Left kidney (tissue), 2 donors: ENCODE data around the gene OGFOD1. TPM values are rescaled to one million over a fixed set of nuclear protein-coding genes. Genes with fewer than 3 reads are reported as not detected.
"Not testable (repeated sequence)": the region's sequence is repeated elsewhere in the genome, so short reads cannot be mapped to it uniquely, and the experiment has no call there.

Experiments used
- DNase-seq: peaks from one replicate; pipeline ENCODE4 v3.0.0-alpha.2; 2013
- polyA plus RNA-seq: library from polyadenylated mRNA; unstranded; fragments of 120-200 nt; gene quantifications from one replicate; pipeline ENCODE4 v1.2.1, GENCODE V29; 2013; ENCODE audit not compliant: insufficient read length

OGFOD1 gene
- polyA plus RNA-seq, 1 donor: 42.2 TPM

DNA sequence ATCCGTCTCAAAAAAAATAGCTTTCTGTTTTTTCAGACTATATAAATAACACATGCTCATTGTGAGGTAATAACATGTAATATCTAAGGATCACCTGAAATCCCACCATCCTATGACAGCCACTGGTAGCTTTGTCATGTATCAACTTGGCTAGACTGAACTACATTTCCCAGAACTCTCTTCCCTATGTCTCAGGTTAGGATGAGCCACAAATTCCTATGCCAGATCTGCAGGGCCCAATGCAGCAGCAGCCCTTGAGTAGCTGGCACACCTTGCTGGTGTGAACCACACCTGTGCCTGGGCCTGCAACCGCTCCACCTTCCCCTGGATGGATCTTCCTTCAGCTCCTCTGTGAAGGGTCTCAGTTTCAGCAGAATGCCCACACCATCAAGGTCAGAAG lies 28.1 kb downstream of the OGFOD1 start:
- DNase-seq: no peak

DNA sequence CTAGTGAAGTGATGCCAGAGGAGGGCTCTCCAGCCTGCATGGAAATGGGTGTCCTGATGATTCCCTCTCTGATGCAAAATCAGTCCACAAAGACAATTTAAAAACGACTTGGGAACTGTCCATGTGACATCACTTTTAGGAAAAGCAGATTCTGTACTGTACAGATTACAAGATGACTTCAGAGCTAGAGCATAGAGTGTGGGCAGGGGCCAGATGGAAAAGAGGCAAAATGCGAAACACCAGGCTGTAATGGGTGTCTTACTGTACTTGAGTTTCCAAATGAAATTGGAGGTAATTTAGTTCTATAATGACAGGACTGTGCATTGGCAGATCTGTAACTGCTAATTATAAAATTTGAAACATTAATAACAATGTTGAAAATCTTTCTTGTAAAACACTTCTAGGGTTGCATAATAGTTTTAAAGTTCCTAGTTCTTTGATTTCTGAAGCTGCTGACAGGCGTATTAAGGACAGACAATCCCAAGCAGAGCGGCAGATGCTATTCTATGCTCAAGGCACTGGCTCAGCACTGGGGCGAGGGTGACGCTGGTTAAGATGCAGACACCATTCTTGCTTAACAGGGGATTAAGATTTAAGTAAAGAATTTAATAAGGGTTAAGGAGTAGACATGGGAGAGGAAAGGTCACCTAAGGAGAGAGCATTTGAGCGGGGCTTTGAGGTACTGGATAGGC lies 29.6 kb downstream of the OGFOD1 start:
- DNase-seq: no peak

DNA sequence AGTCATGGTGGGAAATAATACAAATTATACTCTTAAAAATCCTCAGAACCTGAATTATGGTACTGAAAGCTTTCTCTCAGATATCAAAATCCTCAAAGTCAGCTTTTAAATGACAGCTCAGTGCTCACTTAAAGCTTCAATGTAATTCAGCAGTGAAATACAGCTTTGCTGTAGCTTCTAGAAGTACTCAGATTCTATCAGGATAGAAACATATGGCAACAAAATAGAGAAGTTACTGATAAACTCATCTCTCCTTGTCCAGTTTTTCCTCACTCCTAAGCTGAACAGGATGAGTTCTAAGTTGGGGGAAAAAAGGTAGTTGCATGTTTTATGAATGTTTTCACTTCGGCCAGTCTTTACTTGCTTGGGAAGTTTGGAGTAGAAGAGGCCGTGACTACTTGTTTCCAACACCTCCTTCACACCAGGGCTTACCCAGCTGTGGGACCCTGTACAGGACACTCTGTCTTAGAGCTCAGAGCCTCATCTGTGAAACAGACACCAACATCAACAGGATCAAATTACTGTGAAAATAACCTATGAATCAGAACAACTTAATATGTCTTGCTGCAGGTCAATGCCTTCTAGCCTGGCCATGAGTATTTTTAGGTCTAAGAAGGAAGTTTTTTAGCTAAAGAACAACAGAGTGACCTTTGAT lies 30.2 kb downstream of the OGFOD1 start:
- peak; percentile 76 for DNase-seq

DNA sequence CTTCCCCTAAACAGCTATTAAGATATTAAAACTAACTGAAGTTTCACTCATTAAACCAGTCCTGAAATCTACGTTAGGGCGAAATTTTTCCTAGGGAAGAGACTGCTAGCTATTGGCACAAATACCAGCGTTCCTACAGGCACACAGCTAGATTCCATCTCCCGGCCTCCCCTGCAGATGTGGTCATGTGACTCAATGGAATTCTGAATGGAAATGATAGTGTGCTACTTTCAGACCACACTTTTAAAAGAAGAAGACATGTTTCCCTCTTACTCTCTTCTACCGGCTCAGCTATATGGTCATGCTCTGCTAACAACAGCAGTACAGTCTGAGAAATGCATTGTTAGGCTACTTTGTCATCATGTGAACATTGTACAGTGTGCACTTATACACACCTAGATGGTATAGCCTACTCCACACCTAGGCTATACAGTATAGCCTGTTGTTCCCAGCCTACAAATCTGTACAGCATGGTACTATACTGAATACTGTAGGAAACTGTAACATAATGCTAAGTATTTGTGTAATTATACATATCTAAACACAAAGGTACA lies 31.4 kb downstream of the OGFOD1 start:
- no peak for DNase-seq

DNA sequence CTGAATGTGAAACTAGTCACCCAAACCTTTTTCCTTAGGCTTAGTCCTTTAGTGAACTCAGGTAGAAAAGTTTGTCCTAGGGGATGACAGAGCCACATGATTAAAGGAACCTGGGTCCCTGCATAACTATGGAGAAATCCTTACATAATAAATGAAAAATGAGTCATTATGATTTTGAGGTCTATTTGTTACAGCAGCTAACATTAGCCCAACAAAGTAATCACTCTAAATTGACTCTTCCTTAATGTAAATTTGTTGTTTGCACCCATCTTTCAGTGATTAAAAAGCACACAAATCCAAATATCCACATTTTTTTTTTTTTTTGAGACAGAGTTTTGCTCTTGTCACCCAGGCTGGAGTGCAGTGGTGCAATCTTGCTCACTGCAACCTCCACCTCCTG lies 32.0 kb downstream of the OGFOD1 start:
- DNase-seq: no peak

DNA sequence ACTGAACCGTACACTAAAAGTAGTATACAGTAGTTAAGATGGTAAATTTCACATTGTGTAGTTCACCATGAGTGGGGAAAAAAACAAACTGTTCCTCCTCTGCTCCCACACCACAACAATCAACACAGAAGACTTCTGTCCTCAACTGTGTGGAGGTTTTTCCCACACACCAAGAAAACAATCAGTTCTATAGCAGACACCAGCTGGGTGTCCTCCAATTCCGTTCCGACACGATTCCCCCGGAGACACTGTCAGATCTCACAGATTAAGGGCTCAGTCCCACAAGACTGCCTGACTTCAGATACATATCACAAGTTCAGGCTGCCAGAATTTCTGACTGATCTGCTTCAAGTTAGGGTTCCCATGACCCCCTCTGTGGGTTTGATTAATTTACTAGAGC lies 36.7 kb downstream of the OGFOD1 start:
- DNase-seq: no peak

DNA sequence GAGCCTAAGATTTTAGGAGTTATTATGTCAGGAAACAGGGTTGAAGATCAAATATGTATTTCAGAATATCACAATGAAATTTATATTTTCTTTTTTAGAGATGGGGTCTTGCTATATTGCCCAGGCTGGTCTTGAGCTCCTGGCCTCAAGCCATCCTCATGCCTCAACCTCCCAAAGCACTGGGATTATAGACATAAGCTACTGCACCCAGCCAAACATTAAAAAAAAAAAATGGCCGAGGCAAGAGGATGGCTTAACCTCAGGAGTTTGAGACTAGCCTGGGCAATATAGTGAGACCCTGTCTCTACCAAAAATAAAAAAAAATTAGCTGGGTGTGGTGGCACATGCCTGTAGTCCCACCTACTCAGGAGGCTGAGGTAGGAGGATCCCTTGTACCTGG lies 37.5 kb downstream of the OGFOD1 start:
- DNase-seq: not testable (repeated sequence)

DNA sequence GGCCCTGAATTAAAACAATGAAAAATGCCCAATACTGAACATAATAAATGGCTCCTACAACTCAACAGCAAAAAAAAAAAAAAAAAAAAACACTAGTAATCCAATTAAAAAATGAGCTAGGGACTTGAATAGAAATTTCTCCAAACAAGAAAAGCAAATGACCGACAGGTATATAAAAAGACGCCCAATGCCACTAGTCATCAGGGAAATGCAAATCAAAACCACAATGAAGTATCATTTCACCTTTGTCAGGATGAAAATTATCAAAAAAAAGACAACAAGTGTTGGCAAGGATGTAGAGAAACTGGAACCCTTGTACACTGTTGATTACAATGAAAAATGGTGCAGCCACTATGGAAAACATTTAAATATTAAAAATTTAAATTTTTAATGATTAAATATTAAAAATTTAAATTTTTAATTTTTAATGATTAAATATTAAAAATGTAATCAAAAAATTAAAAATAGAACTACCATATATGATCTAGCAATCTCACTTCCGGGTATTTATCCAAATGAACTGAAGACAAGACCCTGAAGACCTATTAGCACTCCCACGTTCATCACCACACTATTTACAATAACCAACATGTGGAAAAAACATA lies 40.4 kb downstream of the OGFOD1 start:
- DNase-seq: no peak

DNA sequence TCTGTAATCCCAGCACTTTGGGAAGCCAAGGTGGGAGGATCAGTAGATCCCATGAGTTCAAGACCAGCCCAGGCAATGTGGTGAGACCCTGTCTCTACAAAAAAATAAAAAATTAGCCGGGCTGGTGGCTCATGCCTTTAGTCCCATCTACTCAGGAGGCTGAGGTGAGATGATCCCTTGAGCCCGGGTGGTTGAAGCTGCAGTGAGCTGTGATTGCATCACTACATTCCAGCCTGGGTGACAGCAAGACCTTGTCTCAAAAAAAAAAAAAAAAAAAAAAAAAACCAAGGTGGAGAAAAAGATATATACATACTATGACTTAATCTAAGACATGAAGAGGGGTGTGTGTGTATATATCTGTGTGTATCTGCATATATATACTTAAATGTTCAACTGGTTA lies 41.8 kb downstream of the OGFOD1 start:
- DNase-seq: no peak

DNA sequence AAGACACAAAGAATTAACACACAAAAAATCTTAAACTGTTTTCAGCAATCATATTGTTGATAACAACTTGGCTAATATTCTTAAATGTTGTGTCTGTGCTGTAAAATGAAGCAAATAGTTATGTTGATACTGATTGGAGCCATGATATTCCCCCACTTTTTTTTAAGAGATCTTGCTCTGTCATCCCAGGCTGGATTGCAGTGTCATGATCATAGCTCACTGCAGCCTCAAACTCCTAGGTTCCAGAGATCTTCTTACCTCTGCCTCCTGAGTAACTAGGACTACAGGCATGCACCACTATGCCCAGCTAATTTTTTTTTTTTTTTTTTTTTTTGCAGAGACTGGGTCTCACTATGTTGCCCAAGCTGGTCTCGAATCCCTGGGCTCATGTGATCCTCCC lies 42.5 kb downstream of the OGFOD1 start:
- DNase-seq: no peak

DNA sequence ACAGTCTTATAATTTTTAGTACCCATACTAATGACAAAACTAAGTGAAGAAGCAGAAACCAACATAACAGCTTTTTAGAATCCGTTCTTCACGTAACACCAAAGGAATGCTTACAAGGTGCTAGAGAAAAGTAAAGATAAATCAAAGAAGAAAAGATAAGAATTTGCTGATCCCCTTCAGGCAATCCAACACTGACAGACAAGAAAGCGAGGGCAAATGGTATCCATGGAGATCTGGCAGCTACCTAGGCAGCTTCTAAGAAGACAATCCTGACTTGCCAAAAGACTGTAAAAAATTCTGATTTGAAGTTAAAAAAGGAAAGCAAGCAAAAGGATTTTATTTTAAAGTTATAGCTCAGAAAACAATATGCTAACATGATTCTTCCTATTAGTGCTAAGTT lies 53.8 kb downstream of the OGFOD1 start:
- no peak for DNase-seq

DNA sequence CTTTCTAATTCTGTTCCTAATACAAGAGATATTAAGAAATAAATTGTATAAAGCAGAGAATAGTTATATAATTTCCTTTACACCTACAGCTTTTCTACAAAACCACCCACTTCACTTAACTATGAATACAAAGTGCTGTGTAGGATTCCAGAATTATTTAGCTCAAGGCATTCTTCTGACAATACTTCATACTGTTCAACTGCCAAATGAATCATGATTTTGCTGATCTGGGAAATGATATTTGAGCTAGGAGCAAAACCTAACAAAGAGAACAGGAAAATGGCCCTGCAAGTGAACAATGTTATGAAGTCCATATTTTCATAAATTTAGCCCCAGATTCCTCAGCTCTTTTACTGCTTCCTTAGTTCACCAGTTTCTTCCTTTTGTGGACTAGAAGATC lies 55.6 kb downstream of the OGFOD1 start:
- DNase-seq: no peak

DNA sequence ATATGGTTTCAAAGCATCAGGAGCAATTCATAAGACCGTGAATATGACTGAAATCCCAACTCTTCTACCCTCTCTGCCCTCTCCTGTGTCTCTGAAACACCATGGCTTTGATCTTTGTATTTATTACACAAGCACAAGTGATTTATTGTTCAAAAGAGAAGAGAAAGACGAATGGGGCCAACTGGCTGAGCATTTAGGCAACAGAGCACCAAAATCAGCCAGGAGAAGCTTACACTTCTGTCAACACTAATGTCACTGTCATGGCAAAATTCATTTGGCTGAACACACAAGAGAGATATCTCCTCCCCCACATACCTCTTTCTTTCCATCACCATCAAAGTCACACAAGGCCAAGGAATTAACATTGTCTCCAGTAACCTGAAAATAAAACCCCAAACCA lies 59.2 kb downstream of the OGFOD1 start:
- no peak for DNase-seq

DNA sequence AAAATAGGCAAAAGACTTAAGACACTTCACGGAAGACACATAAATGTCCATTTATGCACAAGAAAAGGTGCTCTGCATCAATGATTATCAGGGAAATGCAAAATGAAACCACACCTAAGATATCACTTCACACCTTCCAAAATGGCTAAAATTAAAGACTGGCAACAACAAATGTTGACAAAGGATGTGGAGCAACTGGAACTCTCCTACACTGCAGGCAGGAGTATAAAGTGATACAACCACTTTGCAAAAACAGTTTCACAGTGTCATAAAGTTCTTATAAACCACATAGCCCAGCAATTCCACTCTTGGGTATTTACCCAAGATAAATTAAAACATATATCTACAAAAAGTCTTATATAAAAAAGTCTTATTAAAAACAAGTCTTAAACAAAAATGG lies 60.7 kb downstream of the OGFOD1 start:
- DNase-seq: no peak

DNA sequence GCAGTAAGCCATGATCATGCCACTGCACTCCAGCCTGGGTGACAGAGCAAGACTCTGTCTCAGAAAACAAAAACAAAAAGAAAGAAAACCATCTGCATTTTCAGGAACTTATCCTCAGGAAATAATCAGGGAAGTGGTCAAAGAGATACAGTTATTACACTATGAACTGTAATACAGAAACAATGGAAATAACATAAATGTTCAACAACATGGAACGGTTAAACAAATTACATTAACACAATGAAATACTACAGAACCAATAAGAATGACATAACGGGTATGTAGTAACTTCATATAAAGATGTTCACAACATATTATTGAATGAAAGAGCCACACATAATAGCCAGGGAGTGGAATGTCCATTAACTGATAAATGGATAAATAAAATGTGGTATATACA lies 61.7 kb downstream of the OGFOD1 start:
- no peak for DNase-seq

DNA sequence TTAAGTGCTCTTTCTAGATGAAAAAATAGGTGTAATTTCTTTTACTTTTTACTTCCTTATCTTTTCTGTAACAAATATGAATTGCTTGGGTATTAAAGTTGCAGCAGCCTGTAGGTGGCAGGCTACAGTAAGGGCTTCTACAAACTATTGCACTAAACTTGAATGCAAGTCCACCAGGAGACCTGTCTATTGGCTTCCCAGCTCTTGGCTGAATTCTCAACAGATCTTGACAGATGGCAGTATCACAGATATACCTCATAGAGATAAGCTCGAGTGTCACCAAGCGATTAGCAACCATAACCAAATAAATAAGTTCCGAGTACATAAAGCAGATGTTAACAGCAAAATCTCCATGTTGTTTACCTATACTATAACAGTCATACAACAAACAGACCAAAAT lies 62.6 kb downstream of the OGFOD1 start:
- DNase-seq: peak; percentile 22

DNA sequence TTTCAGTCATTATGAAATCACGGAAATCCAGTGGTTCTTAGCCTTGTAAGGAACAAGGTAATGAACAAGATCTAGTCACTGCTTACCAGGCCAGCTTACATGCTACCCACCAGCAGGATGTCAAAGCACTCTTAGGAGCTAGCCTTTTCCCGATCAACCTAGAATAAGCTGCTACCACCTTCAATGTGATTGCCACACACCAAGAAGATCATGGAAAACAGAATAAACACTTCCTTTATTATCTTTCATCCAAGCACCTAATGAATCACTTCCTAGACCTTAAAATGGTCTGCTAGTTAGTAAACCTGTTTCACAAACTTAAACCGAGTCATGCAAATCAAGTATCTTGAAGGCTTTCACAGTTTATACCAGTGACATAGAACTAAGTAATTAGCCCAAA lies 63.5 kb downstream of the OGFOD1 start:
- DNase-seq: no peak

DNA sequence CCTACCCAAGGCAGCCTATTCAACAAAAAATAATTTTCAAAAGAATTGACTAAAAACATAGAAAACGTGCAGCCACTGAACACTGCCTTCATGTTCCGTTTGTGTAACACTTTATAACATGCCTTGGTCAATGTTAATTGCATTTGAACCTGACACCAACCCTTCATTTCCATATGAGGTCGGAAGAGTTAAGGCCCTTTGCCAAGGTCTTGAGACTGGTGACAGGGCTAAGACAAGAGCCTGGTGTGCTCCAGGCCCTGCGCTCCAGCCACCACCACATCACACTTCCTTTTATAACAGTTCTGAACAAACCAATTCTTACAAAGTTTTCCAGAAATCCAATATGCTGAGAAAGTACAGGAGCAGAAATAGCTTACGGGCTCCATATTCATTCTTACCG lies 64.3 kb downstream of the OGFOD1 start:
- DNase-seq: no peak

DNA sequence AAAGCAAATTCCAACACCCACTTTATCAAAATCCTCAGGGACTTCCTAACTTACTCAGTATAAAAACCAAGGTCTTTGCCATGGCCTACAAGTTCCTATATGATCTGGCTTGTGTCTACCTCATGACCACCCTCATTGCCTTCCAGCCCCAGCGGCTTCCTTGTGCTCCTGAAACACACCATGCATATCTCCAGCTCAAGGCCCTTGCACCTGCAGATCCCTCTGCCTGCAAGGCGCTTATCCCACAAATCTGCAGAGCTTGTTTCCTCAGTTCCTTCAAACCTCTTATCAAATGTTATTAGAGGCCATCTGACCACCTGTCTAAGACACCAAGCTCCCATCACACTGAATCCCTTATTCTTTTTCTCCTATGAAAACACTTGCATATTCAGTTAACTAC lies 65.9 kb downstream of the OGFOD1 start:
- no peak for DNase-seq

DNA sequence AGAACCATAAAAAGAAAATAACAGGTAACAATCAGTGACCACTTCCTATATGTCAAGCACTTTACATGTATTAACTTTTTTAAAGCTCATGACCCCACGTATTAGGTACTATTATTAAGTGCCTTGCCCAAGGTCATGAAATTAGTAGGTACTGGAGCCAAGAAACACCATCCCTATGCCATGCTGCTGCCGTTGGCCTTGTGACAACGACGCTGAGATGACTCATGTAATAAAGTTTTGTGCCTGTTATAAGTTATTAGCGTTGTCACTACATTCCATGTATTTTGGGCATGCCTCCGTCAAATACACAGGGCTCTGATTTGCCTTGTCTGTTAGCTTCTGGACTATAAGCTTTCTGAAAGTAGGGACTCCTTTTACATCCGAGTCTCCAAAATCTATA lies 67.1 kb downstream of the OGFOD1 start:
- DNase-seq: no peak

DNA sequence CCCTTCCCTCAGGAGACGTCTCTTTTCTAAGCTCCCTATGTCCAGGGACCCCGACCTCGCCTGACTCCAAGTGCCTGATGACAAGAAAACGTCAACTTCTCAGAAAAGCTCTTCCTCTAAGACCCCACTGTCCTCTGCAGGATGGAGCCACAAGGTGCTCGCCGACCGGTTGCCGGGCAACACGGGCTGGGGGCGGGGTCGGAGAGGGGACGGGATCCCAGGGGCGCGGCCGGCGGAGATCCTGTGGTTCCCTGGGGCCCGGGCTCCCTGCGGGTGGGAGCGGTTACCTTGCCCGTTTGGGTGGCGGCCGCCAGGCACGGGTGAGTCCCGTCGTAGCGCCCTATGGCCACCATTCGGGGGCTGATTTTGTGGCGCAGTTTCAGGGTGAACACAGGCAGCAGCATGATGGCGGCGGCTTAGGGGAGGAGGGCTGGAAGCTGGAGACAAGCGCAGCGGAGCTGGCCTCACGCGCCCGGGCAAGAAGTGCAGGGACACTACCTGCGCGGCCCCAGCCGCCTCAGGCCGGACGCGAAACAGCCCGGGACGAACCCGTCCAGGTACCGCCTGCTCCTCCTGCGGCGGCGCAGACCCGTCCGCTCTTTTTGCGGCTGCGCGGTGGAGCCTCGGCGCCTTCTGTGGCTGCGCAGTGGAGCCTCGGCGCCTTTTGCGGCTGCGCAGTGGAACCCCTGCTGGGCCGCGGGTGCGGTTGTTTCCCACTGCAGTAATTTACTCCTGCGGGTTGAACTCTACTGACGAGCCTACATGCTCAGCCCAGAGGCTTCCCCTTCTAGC lies 68.3 kb downstream of the OGFOD1 start, which contains the start of gene BBS2:
TSS of gene BBS2 (minus strand) at position 566 of the 792 bp plus-strand sequence. CDS start at position 404, 162 bp downstream.
- peak; percentile 85 for DNase-seq

DNA sequence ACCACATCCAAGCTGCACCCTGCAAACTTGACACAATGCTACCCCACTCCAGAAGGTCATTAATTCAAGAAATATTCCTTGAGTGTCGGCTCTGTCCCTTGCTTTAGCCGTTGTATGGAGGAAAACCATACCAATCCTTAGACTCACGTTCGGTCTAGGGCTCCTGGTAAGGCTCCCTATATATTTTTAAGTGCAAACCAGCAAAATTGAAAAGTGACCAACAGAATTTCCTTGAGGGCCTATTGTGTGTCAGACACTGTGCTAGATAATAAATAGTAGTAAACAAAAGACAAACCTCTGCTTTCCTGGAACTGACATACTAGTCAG lies 68.9 kb downstream of the OGFOD1 start:
- DNase-seq: no peak

DNA sequence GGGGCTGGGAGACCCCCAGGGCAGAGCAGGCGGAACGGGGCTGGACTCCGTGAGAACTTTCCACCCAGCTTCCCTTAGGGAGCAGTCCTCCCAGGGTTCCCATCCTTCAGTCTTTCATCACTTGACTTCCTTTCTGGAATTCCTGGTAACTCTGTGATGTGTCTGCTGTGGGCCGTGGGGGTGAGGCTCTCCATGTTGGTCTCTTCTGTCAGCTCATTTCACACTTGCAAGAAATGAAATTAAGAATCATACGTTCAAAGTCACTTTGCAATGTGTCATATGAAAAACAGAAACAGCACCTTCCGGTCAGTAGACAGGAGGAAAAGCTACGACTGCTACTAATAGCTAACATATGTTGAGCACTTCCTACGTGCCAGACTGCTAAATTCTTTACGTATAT lies 73.9 kb downstream of the OGFOD1 start:
- no peak for DNase-seq
